ENCODE data around the gene TMSB10. TPM values are rescaled to one million over a fixed set of nuclear protein-coding genes. Genes with fewer than 3 reads are reported as not detected.

The TMSB10 gene
- total and polyA plus RNA-seq, 2 donors (not counting 1 experiment from before 2014, with no cell fraction given): 7,414 to 8,130 TPM

GRCh38 chr2:84954329-84954728, 48.9 kb downstream of the TMSB10 start:
- Histone ChIP-seq H3K4me3 (replicated peaks in 1 of 4; ENCODE audit: control extremely low read depth in 1 of 4, insufficient read depth in 1 of 4, low read depth in 3 of 4, low read length in 4 of 4) (no peak overlapping the region), H3K9me3 (ENCODE audit: control insufficient read depth, insufficient read depth, low read depth, low read length) (no peaks in the 10 kb centered on the region), H3K36me3 (ENCODE audit: control insufficient read depth, insufficient read depth, low read length) (no peaks in the 10 kb centered on the region), H3K4me2 (ENCODE audit: extremely low read depth, insufficient read depth, low read length) (no peak overlapping the region), H3K4me1 (ENCODE audit: control insufficient read depth, extremely low read depth, insufficient read depth, low read length) (peaks cover 15% of the 10 kb centered on the region), H3K9ac (ENCODE audit: insufficient read depth, low read length) (no peak overlapping the region), H2AFZ (ENCODE audit: low read length) (no peak overlapping the region), H4K20me1 (ENCODE audit: control insufficient read depth, extremely low read depth, insufficient read depth, low read length) (no peaks in the 10 kb centered on the region), H3K79me2 (ENCODE audit: control insufficient read depth, insufficient read depth, low read length) (no peaks in the 10 kb centered on the region), H3K27ac (ENCODE audit: insufficient read depth, low read length) (no peak overlapping the region), H3K27me3 (ENCODE audit: control insufficient read depth, insufficient read depth, low read length) (no peaks in the 10 kb centered on the region)
- TF ChIP-seq, protein P1, sequence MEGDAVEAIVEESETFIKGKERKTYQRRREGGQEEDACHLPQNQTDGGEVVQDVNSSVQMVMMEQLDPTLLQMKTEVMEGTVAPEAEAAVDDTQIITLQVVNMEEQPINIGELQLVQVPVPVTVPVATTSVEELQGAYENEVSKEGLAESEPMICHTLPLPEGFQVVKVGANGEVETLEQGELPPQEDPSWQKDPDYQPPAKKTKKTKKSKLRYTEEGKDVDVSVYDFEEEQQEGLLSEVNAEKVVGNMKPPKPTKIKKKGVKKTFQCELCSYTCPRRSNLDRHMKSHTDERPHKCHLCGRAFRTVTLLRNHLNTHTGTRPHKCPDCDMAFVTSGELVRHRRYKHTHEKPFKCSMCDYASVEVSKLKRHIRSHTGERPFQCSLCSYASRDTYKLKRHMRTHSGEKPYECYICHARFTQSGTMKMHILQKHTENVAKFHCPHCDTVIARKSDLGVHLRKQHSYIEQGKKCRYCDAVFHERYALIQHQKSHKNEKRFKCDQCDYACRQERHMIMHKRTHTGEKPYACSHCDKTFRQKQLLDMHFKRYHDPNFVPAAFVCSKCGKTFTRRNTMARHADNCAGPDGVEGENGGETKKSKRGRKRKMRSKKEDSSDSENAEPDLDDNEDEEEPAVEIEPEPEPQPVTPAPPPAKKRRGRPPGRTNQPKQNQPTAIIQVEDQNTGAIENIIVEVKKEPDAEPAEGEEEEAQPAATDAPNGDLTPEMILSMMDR (conservative IDR thresholded peaks at IDR 0.05 in 1 of 2, IDR thresholded peaks at IDR 0.05 in 1 of 2; ENCODE audit: low read depth in 1 of 2, low read length in 2 of 2): no peak
- TF ChIP-seq EZH2 (IDR thresholded peaks at IDR 0.05; ENCODE audit: low read length, missing control alignments): no peak
- no peak for DNase-seq (ENCODE audit: low read depth in 2 of 2)

Other genes with a start within 250 kb of the TMSB10 start
- 10.8 and 14.4 TPM in 2 replicates for gene TRABD2A, start 24.6 kb upstream of the TMSB10 start, total RNA-seq
- 4.4 and 9.8 TPM in 2 replicates for gene TRABD2A, start 24.6 kb upstream of the TMSB10 start, polyA plus RNA-seq
- 29.3 and 61.8 TPM in 2 replicates for gene KCMF1, start 65.5 kb downstream of the TMSB10 start, total RNA-seq
- gene KCMF1, start 65.5 kb downstream of the TMSB10 start, polyA plus RNA-seq: 104 and 120 TPM in 2 replicates
- gene TCF7L1, start 227.7 kb downstream of the TMSB10 start, total RNA-seq: 0.51 and 0.83 TPM in 2 replicates
- 1.5 and 1.9 TPM in 2 replicates for gene TCF7L1, start 227.7 kb downstream of the TMSB10 start, polyA plus RNA-seq